ENCODE results near the gene SETD5. TPM values are rescaled to one million over a fixed set of nuclear protein-coding genes. Genes with fewer than 3 reads are reported as not detected.

SETD5 gene
- total and polyA plus RNA-seq, 8 donors = 25.5 to 78.0 (median 40.7) TPM

- DNase-seq = no peak
- TF ChIP-seq CTCF (IDR thresholded peaks at IDR 0.05) = no peak
- Histone ChIP-seq H3K27ac (no peak overlapping the region), H3K9me3 (no peaks in the 10 kb centered on the region), H3K4me3 (no peak overlapping the region), H3K4me1 (no peaks in the 10 kb centered on the region), H3K27me3 (no peaks in the 10 kb centered on the region), H3K36me3 (peaks cover 3 to 56% (median 39%) of the 10 kb centered on the region in 3 donors)
- no peak for ATAC-seq
- WGBS, 2 donors = 89 to 91% methylated on average over 2 of the region's 2 CpGs
- FAIRE-seq = no peak
- intact Hi-C loops (cut with DNase I) = loop anchor here in 1 of 3 donors (10.0 kb wide), 1 partner anchor 79 kb away; no protein-coding TSS in a partner anchor
Measured at GRCh38 chr3:9385187-9386077, 12.0 kb upstream of the SETD5 start.

GRCh38 chr3:9386078-9386459 lies 11.3 kb upstream of the SETD5 start:
- FAIRE-seq (no peak), DNase-seq (no peak), ATAC-seq (no peak)
- H3K27ac ChIP-seq = no peak overlapping the region
- H3K27me3 ChIP-seq = no peaks in the 10 kb centered on the region
- intact Hi-C loops (cut with DNase I) = loop anchor here in 1 of 3 donors (10.0 kb wide), 1 partner anchor 79 kb away; no protein-coding TSS in a partner anchor
- WGBS, 2 donors = 63 to 64% methylated on average over 3 of the region's 3 CpGs
- no peak for TF ChIP-seq CTCF (IDR thresholded peaks at IDR 0.05)
- peaks cover 8 to 56% (median 45%) of the 10 kb centered on the region in 3 donors for H3K36me3 ChIP-seq
- H3K4me3 ChIP-seq = no peak overlapping the region
- no peaks in the 10 kb centered on the region for H3K9me3 ChIP-seq
- no peaks in the 10 kb centered on the region for H3K4me1 ChIP-seq

GRCh38 chr3:9386501-9387321 lies 10.7 kb upstream of the SETD5 start:
- intact Hi-C loops (cut with DNase I) = loop anchor here in 1 of 3 donors (10.0 kb wide), 1 partner anchor 78 kb away; no protein-coding TSS in a partner anchor
- 0 to 43% methylated on average over 1 of the region's 1 CpG for WGBS, 2 donors

GRCh38 chr3:9387322-9387655 lies 10.1 kb upstream of the SETD5 start:
- 66 to 71% methylated on average over 2 of the region's 2 CpGs for WGBS, 2 donors
- FAIRE-seq = no peak

More at GRCh38 chr3:9386501-9387321, 10.7 kb upstream of the SETD5 start:
- FAIRE-seq = no peak
- H3K27ac ChIP-seq = no peak overlapping the region
- H3K36me3 ChIP-seq = peaks cover 8 to 55% (median 45%) of the 10 kb centered on the region in 3 donors
- TF ChIP-seq CTCF (IDR thresholded peaks at IDR 0.05) = no peak
- peaks cover 0 to 4% (median 3%) of the 10 kb centered on the region in 3 donors for H3K4me1 ChIP-seq
- no peak for DNase-seq
- ATAC-seq = no peak
- H3K4me3 ChIP-seq = no peak overlapping the region
- H3K27me3 ChIP-seq = no peaks in the 10 kb centered on the region
- H3K9me3 ChIP-seq = no peaks in the 10 kb centered on the region

More at GRCh38 chr3:9387322-9387655, 10.1 kb upstream of the SETD5 start:
- Histone ChIP-seq H3K4me3 (no peak overlapping the region), H3K4me1 (peaks cover 6 to 10% (median 8%) of the 10 kb centered on the region in 3 donors), H3K9me3 (no peaks in the 10 kb centered on the region), H3K27me3 (no peaks in the 10 kb centered on the region), H3K36me3 (peaks cover 8 to 55% (median 45%) of the 10 kb centered on the region in 3 donors), H3K27ac (no peak overlapping the region)
- intact Hi-C loops (cut with DNase I) = loop anchor here in 1 of 3 donors (10.0 kb wide), 1 partner anchor 78 kb away; no protein-coding TSS in a partner anchor
- no peak for ATAC-seq
- DNase-seq = no peak
- no peak for TF ChIP-seq CTCF (IDR thresholded peaks at IDR 0.05)

Data from pancreas (tissue), 10 donors.